ENCODE measurements around the gene HRCT1. TPM values are rescaled to one million over a fixed set of nuclear protein-coding genes. Genes with fewer than 3 reads are reported as not detected.

HRCT1 gene
- total RNA-seq = 10 to 100 TPM in 1 of 2 donors, 1 to 10 TPM in 1; 4.8 to 20.1 TPM
- long read RNA-seq, donor 1, transcript HRCT1-201 (1 exons, 950 nt) = major isoform, 6 of 6 reads
- long read RNA-seq, donor 1, partial matches to known transcripts = 0 of 6 reads
- long read RNA-seq, donor 1, other reads (novel, unspliced or antisense) = 0 of 6 reads
- long read RNA-seq, donor 2 = 0 reads

GRCh38 chr9:35905912-35906679 is at the start of gene HRCT1:
HRCT1 (plus strand) TSS chr9:35906202; CDS start chr9:35906288, 86 bp downstream.
- intact Hi-C loops (cut with DNase I) = loop anchor here in 1 of 2 donors (10.0 kb wide), 2 partner anchors 121 to 259 kb away; partner anchors contain the start of gene CCIN
- peak; percentile 97 for DNase-seq (ENCODE audit: low spot score)

DNA sequence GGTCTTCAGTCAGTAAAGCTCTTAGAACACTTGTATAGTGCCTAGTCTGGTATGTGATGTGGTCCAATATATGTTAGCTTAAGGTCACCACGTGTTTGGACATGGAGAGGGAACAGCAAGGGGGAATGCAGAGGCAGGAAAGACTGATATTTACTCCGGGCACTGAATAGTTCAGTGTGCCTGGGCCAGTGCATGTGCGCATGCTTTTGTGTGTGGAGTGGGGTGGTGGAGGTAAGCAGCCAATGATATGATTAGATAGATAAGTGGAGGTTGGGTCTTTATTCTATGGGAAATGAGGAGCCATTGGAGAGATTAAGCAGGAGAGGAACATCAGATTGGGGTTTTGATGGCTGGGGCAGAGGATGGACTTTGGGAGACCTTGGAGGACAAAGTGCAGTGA is 49.8 kb upstream of the HRCT1 start:
- no peak for DNase-seq (ENCODE audit: low spot score)
- intact Hi-C loops (cut with DNase I) = no loop called here

GRCh38 chr9:35856882-35857281 is 49.1 kb upstream of the HRCT1 start:
- DNase-seq (ENCODE audit: low spot score) = peak; percentile 43

DNA sequence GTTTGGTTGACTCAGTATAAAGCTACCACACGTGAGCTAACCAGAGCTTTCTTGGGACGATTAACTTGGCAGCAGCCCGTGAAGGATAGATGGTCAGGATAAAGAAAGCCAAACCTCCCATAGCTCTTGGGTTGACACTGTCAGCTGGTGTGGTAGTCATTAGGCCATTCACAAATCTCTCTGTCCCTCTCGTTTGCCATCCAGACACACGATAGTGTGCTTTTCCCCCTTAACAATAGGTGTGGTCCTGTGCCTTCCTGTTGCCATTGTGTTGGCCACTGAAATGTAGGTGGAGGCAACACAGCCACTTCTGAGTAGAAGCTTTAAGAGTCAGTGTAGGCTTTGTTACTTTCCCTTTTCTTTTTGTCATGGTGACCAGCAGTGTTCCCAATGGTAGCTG is 47.5 kb upstream of the HRCT1 start:
- DNase-seq (ENCODE audit: low spot score) = peak; percentile 30
- intact Hi-C loops (cut with DNase I) = no loop called here

More at GRCh38 chr9:35856882-35857281, 49.1 kb upstream of the HRCT1 start:
- intact Hi-C loops (cut with DNase I) = no loop called here

DNA sequence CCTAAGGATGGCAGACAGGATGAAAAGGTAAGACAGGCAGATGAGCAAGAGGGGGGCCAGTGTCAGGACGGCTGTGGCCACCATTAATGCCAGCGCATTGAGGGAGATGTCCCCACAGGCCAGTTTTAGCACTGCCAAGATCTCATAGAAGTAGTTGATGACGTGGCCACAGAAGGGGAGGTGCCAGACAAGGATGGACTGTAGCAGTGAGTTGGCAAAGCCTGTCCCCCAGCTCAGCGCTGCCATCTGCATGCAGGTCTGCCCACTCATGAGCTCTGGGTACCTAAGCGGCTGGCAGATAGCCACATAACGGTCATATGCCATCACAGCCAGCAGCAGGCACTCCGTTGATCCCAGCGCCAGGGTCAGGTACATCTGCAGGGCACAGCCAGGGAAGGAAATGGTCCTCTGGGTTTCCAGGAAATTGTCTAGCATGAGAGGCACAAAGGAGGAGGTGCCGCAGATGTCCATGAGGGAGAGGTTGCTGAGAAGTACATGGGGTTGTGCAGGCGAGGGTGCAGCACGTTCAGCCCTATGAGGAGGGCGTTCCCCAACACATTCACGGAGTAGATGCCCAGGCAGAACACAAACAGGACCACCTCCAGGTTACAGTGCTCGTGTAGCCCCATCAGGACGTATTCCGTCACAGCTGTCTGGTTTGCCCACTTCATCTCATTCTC is 46.6 kb upstream of the HRCT1 start:
- intact Hi-C loops (cut with DNase I) = no loop called here
- peak; percentile 79 for DNase-seq (ENCODE audit: low spot score)

DNA sequence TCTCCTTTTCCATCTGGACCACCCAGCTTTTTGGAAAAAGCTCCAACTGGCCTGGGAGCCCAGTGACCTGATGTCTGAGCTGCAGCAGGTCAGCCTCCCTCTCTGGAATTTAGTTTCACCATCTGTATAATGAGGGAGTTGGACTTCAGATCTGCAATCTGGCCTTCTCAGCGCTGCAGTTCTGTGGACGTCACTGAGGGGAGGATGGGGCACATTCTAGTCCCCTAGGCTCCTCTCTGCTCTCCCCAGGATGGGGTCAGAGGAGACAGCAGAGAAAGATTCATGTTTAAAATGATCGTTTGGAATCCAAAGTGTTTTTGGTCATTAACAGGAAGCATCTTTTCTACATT is 46.0 kb upstream of the HRCT1 start:
- peak; percentile 49 for DNase-seq (ENCODE audit: low spot score)
- intact Hi-C loops (cut with DNase I) = no loop called here

- intact Hi-C loops (cut with DNase I) = no loop called here
- DNase-seq (ENCODE audit: low spot score) = no peak
Observed at GRCh38 chr9:35861161-35861897, 44.7 kb upstream of the HRCT1 start.

DNA sequence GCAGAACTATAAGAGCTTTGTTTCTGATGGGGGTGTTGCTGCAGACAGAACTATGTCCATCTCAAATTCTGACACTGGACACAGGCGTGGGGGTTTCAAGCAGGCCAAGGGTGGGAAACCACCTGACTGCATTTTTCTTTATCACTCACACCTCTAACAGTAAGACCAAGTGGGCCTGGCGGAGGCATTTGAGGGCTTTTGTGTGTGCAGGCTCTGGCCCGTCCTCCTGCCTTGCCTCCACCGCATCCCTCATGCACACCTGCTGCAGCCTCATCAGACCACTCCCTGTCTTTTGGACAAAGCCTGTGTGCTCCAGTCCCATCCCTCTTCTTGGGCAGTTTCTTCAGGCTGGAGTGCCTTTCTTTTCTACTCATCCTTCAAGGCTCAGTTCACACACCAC is 43.7 kb upstream of the HRCT1 start:
- intact Hi-C loops (cut with DNase I) = no loop called here
- no peak for DNase-seq (ENCODE audit: low spot score)

DNA sequence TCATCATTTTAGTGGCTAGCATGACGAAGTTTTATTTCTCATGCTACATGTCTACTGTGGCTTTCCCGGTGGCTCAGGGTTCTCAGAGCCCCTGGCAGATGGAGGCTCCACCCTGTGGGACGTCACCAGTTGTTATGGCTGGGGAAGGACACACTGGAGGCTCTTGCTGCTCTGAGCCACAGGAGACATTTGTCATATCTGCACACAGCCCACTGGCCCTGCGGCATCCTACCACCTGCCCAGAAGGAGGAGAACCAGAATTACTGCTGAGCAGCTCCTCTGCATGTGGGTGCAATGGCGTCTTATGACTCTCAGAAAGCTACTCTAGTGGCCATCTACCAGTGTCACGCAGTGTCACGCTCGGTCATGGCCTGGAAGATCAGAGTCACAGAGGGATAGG is 42.4 kb upstream of the HRCT1 start:
- intact Hi-C loops (cut with DNase I) = no loop called here

DNA sequence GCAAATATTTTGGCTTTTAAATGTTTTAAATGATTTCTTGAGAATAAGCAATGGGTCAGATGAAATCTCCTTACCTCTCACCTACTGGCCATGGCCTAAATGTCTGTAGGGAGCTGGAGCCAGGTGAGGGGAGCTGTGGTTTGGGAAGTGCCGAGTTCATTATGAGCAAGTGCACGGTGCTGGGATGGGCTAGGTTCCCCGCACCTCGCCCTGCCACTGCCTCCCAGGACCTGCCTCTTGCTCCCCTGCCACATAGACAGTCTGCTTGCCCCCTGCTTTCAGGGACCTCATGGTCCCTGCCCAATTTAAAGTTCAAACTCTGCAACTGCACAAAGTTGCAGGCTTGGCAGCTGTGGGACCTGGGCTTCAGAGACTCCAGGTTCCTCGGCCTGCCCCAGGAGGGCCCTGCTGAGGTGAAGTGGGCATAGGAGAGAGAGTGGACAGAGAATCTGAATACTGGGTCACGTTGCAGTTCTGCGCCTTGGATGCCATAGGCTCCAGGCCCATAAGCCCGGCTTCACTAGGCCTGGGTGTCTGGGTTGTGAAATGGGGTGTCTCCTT is 41.2 kb upstream of the HRCT1 start:
- intact Hi-C loops (cut with DNase I) = no loop called here
- DNase-seq (ENCODE audit: low spot score) = no peak

More for the DNA sequence above, 42.4 kb upstream of the HRCT1 start:
- DNase-seq (ENCODE audit: low spot score) = no peak

- intact Hi-C loops (cut with DNase I) = no loop called here
- no peak for DNase-seq (ENCODE audit: low spot score)
Observed at GRCh38 chr9:35867538-35867937, 38.5 kb upstream of the HRCT1 start.

- intact Hi-C loops (cut with DNase I) = no loop called here
Observed at GRCh38 chr9:35868933-35869332, 37.1 kb upstream of the HRCT1 start.

GRCh38 chr9:35869621-35870216 is 36.3 kb upstream of the HRCT1 start:
- intact Hi-C loops (cut with DNase I) = no loop called here
- peak; percentile 55 for DNase-seq (ENCODE audit: low spot score)

More at GRCh38 chr9:35868933-35869332, 37.1 kb upstream of the HRCT1 start:
- DNase-seq (ENCODE audit: low spot score) = no peak

DNA sequence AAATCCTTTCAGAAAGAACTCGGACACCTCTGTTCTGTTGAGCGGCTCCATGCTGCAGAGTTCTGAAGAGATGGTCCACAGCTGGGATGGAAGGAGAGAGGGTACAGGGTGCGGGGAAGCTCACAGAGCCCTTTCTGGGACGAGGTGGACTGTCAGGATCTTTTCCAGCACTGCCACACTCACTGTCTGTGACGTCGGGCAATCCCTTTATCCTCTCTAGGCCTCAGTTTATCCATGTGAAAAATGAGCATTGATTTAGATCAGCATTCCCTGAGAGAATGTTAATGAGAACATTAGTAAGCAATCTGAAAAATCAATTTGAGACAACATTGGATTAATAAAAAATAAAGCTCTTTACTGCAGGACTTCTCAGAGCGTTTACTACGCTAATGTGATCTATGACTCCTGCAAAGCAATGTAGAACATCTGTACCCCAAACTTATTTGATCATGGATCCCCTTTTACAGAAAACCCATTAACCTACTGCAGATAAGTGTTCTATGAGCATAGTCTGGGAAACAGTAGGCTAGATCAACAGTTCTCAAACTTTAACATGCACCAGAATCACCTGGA is 35.6 kb upstream of the HRCT1 start, which contains the start of gene OR13J1:
Gene OR13J1, minus strand, starts transcription at position 51 of the 573 bp plus-strand sequence. Its CDS starts 0 bp downstream, at position 51.
- DNase-seq (ENCODE audit: low spot score) = no peak
- intact Hi-C loops (cut with DNase I) = no loop called here

DNA sequence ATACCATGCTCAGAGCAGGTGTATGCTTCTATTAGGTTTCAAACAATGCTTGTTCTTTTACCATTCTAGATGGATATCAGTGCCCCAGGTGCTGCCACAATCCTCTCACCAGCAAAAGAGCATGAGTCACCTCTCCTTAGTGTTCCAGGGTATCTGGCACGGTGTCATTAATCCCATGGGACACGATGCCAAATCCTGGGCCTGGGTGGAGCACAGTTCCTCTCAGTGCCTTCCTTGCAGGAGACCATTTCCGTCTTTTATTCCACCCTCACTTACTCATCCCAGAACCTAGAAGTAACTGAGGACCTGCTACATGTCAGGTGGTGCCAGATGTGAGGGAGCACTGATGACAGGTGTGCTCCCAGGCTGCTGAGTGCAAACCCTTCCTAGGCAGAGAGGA is 34.5 kb upstream of the HRCT1 start:
- intact Hi-C loops (cut with DNase I) = no loop called here

DNA sequence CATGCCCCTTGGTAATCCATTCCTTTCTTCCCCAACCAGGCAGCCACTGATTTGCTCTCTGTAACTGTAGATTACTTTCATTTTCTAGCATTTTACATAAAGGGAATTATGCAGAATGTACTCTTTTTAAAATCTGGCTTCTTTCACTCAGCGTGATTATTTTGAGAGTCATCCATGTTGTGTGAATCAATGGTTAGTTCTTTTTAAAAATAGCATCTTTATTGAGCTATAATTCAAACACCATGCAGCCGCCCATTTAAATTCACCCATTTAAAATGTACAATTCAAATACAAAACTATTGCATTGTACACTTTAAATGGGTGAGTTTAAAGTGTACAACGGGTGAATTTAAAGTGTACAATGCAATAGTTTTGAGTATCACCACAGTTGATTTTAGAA is 33.5 kb upstream of the HRCT1 start:
- intact Hi-C loops (cut with DNase I) = no loop called here
- no peak for DNase-seq (ENCODE audit: low spot score)

More for the DNA sequence above, 34.5 kb upstream of the HRCT1 start:
- no peak for DNase-seq (ENCODE audit: low spot score)

- peak; percentile 94 for DNase-seq (ENCODE audit: low spot score)
- intact Hi-C loops (cut with DNase I) = loop anchor here in 1 of 2 donors (5.0 kb wide), 1 partner anchor 90 kb away; the partner anchor contains the start of gene NPR2
Observed at GRCh38 chr9:35882263-35882848, 23.6 kb upstream of the HRCT1 start.

- intact Hi-C loops (cut with DNase I) = loop anchor here in 1 of 2 donors (5.0 kb wide), 1 partner anchor 91 kb away; the partner anchor contains the start of gene NPR2
- no peak for DNase-seq (ENCODE audit: low spot score)
Observed at GRCh38 chr9:35882996-35883395, 23.0 kb upstream of the HRCT1 start.
